Panc1 (cell line): ENCODE results near the gene BRWD1. TPM values are rescaled to one million over a fixed set of nuclear protein-coding genes. Genes with fewer than 3 reads are reported as not detected.

Source experiments
- ATAC-seq: fragments of 200-7000 bp; cut with Tn5 transposase; 2 replicates; pipeline ENCODE4 v1.9.1; 2020; ENCODE audit warnings: mild to moderate bottlenecking, moderate library complexity
- BruUV-seq: library from RNA; stranded (reverse); fragments of 400-500 nt; replicated peaks from 2 replicates; lab custom pipeline; 2021; lab: Mats Ljungman, UMichigan
- CTCF ChIA-PET: fragments of 300-600 bp; sonication (Branson Sonifier 250); formaldehyde crosslinking; loops from one replicate; lab custom pipeline; 2022; ENCODE audit warnings: antibody characterized with exemption; lab: Charles Lee
- POLR2A ChIA-PET: fragments of 300-600 bp; sonication (Branson Sonifier 250); formaldehyde crosslinking; loops from one replicate; lab custom pipeline; 2022; ENCODE audit warnings: antibody characterized with exemption; lab: Charles Lee
- DNase-seq: peaks from one replicate; pipeline ENCODE4 v3.0.0-alpha.2; 2010; ENCODE audit warnings: low read depth, low spot score
- H3K27ac ChIP-seq: 2 replicates; pipeline ENCODE4 v1.5.1; 2011; ENCODE audit warnings: mild to moderate bottlenecking, low read length, inconsistent platforms
- H3K27me3 ChIP-seq: fragments of 200-500 bp; sonication (Bioruptor generic); 2 replicates; pipeline ENCODE4 v1.6.0; 2014; ENCODE audit warnings: low read length, inconsistent platforms; ENCODE audit not compliant: control insufficient read depth, insufficient read depth
- H3K36me3 ChIP-seq: fragments of 200-500 bp; sonication (Bioruptor generic); 2 replicates; pipeline ENCODE4 v1.5.1; 2014; ENCODE audit warnings: inconsistent platforms, mild to moderate bottlenecking, low read length, moderate library complexity; ENCODE audit not compliant: control insufficient read depth, insufficient read depth
- H3K4me1 ChIP-seq: 2 replicates; pipeline ENCODE4 v1.5.1; 2011; ENCODE audit warnings: inconsistent platforms, mild to moderate bottlenecking, low read length, moderate library complexity; ENCODE audit not compliant: control insufficient read depth, insufficient read depth
- H3K4me3 ChIP-seq, 2 experiments: 2 replicates each; pipeline ENCODE4 v1.5.1; 2011 to 2012; ENCODE audit warnings: low read depth in 2 of 2, low read length in 2 of 2, mild to moderate bottlenecking in 2 of 2, inconsistent platforms in 1 of 2, moderate library complexity in 1 of 2
- H3K9me3 ChIP-seq: fragments of 200-500 bp; sonication (Bioruptor generic); 2 replicates; pipeline ENCODE4 v1.5.1; 2014; ENCODE audit warnings: low read depth, mild to moderate bottlenecking, inconsistent platforms, low read length, moderate library complexity; ENCODE audit not compliant: control insufficient read depth, insufficient read depth
- CTCF ChIP-seq: fragments of 450-650 bp; IDR thresholded peaks from 2 replicates; pipeline ENCODE4 v1.5.1; 2017; ENCODE audit warnings: mild to moderate bottlenecking
- POLR2AphosphoS5 ChIP-seq: IDR thresholded peaks from 2 replicates; pipeline ENCODE4 v1.6.1; 2012; ENCODE audit warnings: mild to moderate bottlenecking, low read depth, low read length, moderate library complexity
- REST ChIP-seq, 2 experiments: IDR thresholded peaks; 2 replicates each; pipeline ENCODE4 v1.6.1; 2011 to 2012; ENCODE audit warnings: low read depth in 2 of 2, control low read depth in 1 of 2, low read length in 1 of 2, mild to moderate bottlenecking in 1 of 2, moderate library complexity in 1 of 2; ENCODE audit not compliant: insufficient read depth in 1 of 2
- SIN3A ChIP-seq: IDR thresholded peaks from 2 replicates; pipeline ENCODE4 v1.6.1; 2012; ENCODE audit warnings: low read depth, mild to moderate bottlenecking, low read length, moderate library complexity, borderline replicate concordance; ENCODE audit not compliant: insufficient read depth
- TCF7L2 ChIP-seq: IDR thresholded peaks from 2 replicates; pipeline ENCODE4 v1.6.1; 2011; ENCODE audit warnings: mild to moderate bottlenecking, low read depth, low read length, inconsistent platforms
- in situ Hi-C: cut with HindIII; loops from 2 replicates; pipeline ENCODE4 v1.10.0; 2016; ENCODE audit warnings: low sequenced_read_pairs, low pct_unique_long_range_greater_than_20kb
- intact Hi-C: fragments of 100-400 bp; cut with micrococcal nuclease; formaldehyde crosslinking; loops from one replicate; pipeline ENCODE4 v1.10.0; 2022; ENCODE audit not compliant: unreplicated experiment
- total RNA-seq: library from RNA; stranded (reverse); gene quantifications from one replicate; pipeline ENCODE4 v1.2.1, GENCODE V29; 2021; ENCODE audit not compliant: unreplicated experiment

Gene BRWD1
- total RNA-seq, 1 experiment from 2014 or later: 26.2 TPM

- TF ChIP-seq POLR2AphosphoS5 (no peak), TCF7L2 (no peak), SIN3A (no peak), CTCF (no peak), REST (IDR thresholded peaks at IDR 0.05; ENCODE audit: insufficient read depth in 1 of 2, low read depth in 2 of 2, low read length in 1 of 2) (no peak)
- in situ Hi-C loops (no loop called here), intact Hi-C loops (no loop called here)
- no peak for ATAC-seq
- H3K9me3 ChIP-seq: no peaks in the 10 kb centered on the region
- ChIA-PET POLR2A (no interaction called here), CTCF (no interaction called here)
- DNase-seq: no peak
- no peak overlapping the region for H3K4me3 ChIP-seq
- no peaks in the 10 kb centered on the region for H3K27me3 ChIP-seq
- no peaks in the 10 kb centered on the region for H3K4me1 ChIP-seq
- H3K36me3 ChIP-seq: no peaks in the 10 kb centered on the region
- BruUV-seq: no TSS peak
- no peak overlapping the region for H3K27ac ChIP-seq
Measured at GRCh38 chr21:39148975-39149374, 164.5 kb downstream of the BRWD1 start.

- POLR2A ChIA-PET: no interaction called here
- H3K4me1 ChIP-seq: no peaks in the 10 kb centered on the region
- in situ Hi-C loops: no loop called here
- CTCF ChIA-PET: no interaction called here
- no TSS peak for BruUV-seq
- no peaks in the 10 kb centered on the region for H3K36me3 ChIP-seq
- H3K27me3 ChIP-seq: no peaks in the 10 kb centered on the region
- H3K9me3 ChIP-seq: no peaks in the 10 kb centered on the region
- intact Hi-C loops: no loop called here
- no peak for DNase-seq
- no peak overlapping the region for H3K27ac ChIP-seq
- TF ChIP-seq TCF7L2 (no peak), POLR2AphosphoS5 (no peak), CTCF (no peak), REST (IDR thresholded peaks at IDR 0.05; ENCODE audit: insufficient read depth in 1 of 2, low read depth in 2 of 2, low read length in 1 of 2) (no peak), SIN3A (no peak)
- ATAC-seq: no peak
- H3K4me3 ChIP-seq: no peak overlapping the region
Measured at GRCh38 chr21:39144191-39144590, 169.2 kb downstream of the BRWD1 start.
